Measurements from ENCODE around the gene OR6N2.

OR6N2 gene

GRCh38 chr1:158771950-158772866 lies 8.8 kb downstream of the OR6N2 start, which contains the start of gene OR6N1:
OR6N1 (minus strand) TSS chr1:158772195; CDS start chr1:158766682, 5,513 bp downstream.
- DNase-seq (ENCODE audit: low read depth in 3 of 3, low spot score in 1 of 3), result no peak

GRCh38 chr1:158754420-158754819 lies 26.6 kb downstream of the OR6N2 start, which contains the start of gene OR6K6:
OR6K6 (plus strand) TSS chr1:158754720; CDS start chr1:158754888, 168 bp downstream.
- DNase-seq (ENCODE audit: low read depth in 3 of 3, low spot score in 1 of 3), result no peak

GRCh38 chr1:158752155-158752712 lies 28.8 kb downstream of the OR6N2 start:
- no peak for DNase-seq (ENCODE audit: low read depth in 3 of 3, low spot score in 1 of 3)

GRCh38 chr1:158735848-158736247 lies 45.2 kb downstream of the OR6N2 start:
- no peak for DNase-seq (ENCODE audit: low read depth in 3 of 3, low spot score in 1 of 3)

GRCh38 chr1:158732524-158732923 lies 48.5 kb downstream of the OR6N2 start:
- no peak for DNase-seq (ENCODE audit: low read depth in 3 of 3, low spot score in 1 of 3)

- DNase-seq (ENCODE audit: low read depth in 3 of 3, low spot score in 1 of 3), result no peak
These were observed 49.3 kb downstream of the OR6N2 start for GRCh38 chr1:158731707-158732106.

- no peak for DNase-seq (ENCODE audit: low read depth in 3 of 3, low spot score in 1 of 3)
These were observed 50.6 kb downstream of the OR6N2 start for GRCh38 chr1:158730453-158730852.

- no peak for DNase-seq (ENCODE audit: low read depth in 3 of 3, low spot score in 1 of 3)
These were observed 52.3 kb downstream of the OR6N2 start for GRCh38 chr1:158728510-158729225.

GRCh38 chr1:158724442-158724841 lies 56.6 kb downstream of the OR6N2 start:
- DNase-seq (ENCODE audit: low read depth in 3 of 3, low spot score in 1 of 3), result no peak

Measured in stimulated activated CD4-positive, alpha-beta T cell treated with anti-CD3 and anti-CD28 coated beads, TNF-alpha, amount 100 ng/mL, for 1 hour (primary cell).